DMS114 treated with DMSO at 0.1 percent for 48 hours (cell line): ENCODE results near the gene MIPEP.
"Not testable (repeated sequence)": the region's sequence is repeated elsewhere in the genome, so short reads cannot be mapped to it uniquely, and the experiment has no call there.

Source experiments
- DNase-seq: peaks from one replicate; lab custom pipeline; 2025; ENCODE audit not compliant: unreplicated experiment; lab: John Stamatoyannopoulos, UW

Gene MIPEP

GRCh38 chr13:23888658-23889614, at the start of gene MIPEP:
MIPEP (minus strand) TSS chr13:23889400; CDS start chr13:23889320, 80 bp downstream.
- DNase-seq: peak; percentile 84

DNA sequence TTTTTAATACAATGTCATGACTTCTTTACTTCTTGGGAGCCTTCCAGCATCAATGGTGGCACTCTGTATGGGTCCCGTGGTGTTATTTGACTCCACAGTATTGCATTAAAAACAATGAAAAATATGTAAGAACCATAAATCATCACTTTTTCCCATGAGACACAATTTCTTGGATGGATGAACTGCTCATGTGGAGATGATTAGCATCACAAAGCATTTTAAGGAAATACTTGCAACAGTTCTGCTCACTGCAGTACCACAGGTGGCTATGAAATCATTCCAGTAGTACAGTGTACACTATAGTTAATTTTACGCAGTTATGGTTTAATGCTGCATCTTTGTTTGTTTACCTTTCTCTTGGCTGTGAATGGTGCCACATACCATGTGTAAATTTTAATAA, 45.3 kb upstream of the MIPEP start:
- DNase-seq: no peak

GRCh38 chr13:23928985-23929384, 39.8 kb upstream of the MIPEP start:
- no peak for DNase-seq

DNA sequence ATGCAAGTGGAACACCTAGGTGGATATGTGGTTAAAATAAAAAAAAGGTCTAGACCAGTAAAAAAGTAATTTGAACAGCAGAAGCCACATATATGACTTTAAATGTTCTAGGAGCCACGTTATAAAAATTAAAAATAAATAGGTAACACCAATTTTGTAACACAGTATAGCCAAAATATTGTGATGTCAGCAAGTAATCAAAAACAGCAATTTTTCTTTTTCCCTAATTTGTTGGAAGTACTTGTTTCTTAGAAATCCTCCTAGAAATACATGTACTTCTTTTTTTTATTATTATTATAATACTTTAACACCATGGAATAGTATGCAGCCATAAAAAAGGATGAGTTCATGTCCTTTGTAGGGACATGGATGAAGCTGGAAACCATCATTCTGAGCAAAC, 33.8 kb upstream of the MIPEP start:
- no peak for DNase-seq

- no peak for DNase-seq
Observed at GRCh38 chr13:23922005-23922932, 33.1 kb upstream of the MIPEP start.

GRCh38 chr13:23921451-23921888, 32.3 kb upstream of the MIPEP start:
- no peak for DNase-seq

- DNase-seq: no peak
Observed at GRCh38 chr13:23919006-23919405, 29.8 kb upstream of the MIPEP start.

GRCh38 chr13:23918208-23918607, 29.0 kb upstream of the MIPEP start:
- DNase-seq: no peak

- no peak for DNase-seq
Observed at GRCh38 chr13:23915308-23915707, 26.1 kb upstream of the MIPEP start.

- no peak for DNase-seq
Observed at GRCh38 chr13:23912469-23912868, 23.3 kb upstream of the MIPEP start.

DNA sequence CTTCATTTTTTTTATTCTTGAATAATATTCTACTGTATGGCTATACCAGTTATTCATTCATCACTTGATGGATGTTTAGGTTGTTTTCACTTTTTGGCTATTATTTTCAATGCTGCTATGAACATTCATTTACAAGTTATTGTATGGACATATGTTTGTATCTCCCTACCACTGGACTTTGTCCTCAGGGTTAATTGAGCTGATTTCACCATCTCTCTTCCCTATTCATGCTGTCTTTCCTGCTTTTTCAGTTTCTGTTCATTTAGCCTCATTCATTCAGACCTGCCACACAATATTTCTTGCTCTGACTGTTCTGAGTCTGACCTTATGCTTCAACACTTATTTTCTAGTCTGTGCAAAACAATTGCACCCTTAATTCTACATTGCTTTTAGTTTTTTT, 20.4 kb upstream of the MIPEP start:
- no peak for DNase-seq

GRCh38 chr13:23905766-23906165, 16.6 kb upstream of the MIPEP start:
- DNase-seq: no peak

- DNase-seq: no peak
Observed at GRCh38 chr13:23903906-23904280, 14.7 kb upstream of the MIPEP start.

DNA sequence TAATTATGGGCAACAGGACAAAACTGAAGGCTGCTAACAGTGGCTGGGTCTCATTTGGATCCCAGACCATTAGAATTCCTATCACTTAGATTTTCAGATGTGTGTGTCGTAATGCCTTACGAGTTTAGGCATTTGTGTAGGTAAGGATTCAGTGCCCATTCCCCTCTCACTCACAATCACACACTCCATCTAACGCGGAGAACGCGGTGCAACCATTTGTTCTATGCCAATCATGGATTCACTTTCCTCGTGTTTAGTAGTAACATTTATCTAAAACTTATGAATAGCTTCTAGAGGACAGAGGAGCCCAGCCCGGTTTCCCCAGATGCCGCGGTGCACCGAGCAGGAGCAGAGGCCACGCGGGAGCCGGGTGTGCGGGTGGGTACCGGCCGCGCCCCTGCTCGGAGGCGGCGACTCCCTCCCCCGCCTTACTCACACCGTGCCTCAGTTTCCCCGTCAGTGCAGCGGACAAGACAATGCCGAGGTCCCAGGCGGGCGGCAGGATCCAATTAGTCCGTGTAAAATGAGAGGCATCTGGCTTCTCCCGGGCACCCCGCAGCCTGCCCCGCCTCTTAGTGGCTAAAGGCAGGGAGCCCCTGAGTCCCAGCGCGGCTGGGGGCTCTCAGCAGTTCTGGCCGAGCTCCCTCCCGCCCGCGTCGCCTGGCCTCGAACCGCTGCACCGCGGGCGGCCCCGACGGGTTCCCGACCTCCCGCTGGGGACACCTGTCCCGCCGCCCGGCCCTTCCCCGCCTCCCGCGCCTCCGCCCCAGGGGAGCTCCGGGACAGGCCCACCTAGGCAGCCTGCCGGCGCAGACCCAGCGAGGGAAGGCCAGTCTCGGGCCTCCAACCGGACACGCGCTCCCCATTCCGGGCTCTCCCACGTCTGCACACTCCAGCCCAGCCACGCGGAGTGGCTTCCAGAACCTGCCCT, 14.0 kb upstream of the MIPEP start:
- no peak for DNase-seq

- DNase-seq: no peak
Observed at GRCh38 chr13:23901365-23901764, 12.2 kb upstream of the MIPEP start.

DNA sequence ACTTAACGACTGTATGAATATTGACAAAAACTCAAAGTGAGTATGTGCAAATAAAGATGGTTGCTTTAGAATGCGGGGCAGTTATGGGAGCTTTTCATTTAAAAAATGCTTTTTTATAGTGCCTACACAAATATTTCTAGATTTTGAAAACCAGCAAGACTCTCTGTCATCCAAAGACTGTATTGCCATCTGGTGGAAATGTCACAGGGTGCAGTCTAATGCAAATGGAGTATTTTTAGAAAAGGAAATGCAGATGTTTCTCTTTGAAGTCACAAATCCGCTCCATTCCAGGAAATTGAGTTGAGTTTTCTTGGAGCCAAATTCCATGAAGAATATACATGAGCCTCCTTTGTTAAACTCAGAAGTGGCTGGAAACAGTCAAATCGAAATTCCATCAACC, 10.4 kb upstream of the MIPEP start:
- no peak for DNase-seq

GRCh38 chr13:23898101-23898500, 8.9 kb upstream of the MIPEP start:
- DNase-seq: no peak

DNA sequence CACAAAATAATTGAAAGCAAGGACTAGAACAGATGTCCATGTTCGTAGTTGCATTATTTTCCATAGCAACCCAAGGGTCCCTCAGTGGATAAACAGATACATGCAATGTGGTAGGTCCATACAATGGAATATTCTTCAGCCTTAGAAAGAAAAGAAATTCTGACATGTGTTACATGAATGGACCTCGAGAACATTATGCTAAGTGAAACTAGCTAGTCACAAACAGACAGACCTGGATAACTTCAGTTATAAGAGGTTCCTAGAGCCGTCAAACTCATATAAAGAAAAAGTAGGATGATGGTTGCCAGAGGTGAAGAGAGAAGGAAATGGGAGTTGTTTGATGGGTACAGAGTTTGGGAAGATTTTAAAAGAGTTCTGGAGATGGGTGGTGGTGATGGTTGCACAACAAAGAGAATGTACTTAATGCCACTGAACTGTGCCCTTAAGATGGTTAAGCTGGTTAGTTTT, 8.3 kb upstream of the MIPEP start, which contains the start of gene C1QTNF9B:
TSS of gene C1QTNF9B (minus strand) at position 51 of the 468 bp plus-strand sequence.
- not testable (repeated sequence) for DNase-seq

DNA sequence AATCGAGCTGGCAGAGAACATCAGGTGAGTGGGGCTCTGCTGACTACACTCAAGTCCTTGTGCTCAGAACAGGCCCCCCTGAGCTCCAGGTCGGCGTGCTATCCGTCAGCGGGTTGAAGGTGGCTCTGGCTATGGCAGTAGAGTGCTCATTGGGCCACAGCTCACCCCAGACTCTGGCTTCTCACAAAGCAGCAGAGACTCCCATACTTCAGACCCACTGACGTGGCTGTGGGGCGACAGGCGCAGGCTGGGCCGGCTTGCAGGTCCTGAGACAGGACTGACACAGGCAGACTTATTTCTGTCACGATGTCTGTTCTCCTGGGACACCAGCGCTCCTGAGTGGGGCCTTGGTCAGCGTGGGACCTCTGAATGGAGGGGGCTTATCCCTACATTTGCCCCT, 5.5 kb upstream of the MIPEP start:
- not testable (repeated sequence) for DNase-seq

GRCh38 chr13:23893791-23894190, 4.6 kb upstream of the MIPEP start:
- not testable (repeated sequence) for DNase-seq
